Stimulated activated CD8-positive, alpha-beta memory T cell treated with anti-CD3 and anti-CD28 coated beads, Interleukin-12 subunit alpha, Interleukin-12 subunit beta, amount 100 ng/mL, for 24 hours (primary cell): ENCODE data around the gene GPR17.

Source experiments
- DNase-seq: peaks from one replicate; pipeline ENCODE4 v3.0.0-alpha.2; 2020; ENCODE audit errors: extremely low read depth

GPR17 gene

GRCh38 chr2:127690696-127691095, 44.7 kb downstream of the GPR17 start:
- DNase-seq: no peak

GRCh38 chr2:127694986-127695385, 49.0 kb downstream of the GPR17 start:
- DNase-seq: no peak

GRCh38 chr2:127695491-127696472, 49.8 kb downstream of the GPR17 start:
- DNase-seq: no peak

GRCh38 chr2:127697482-127698180, 51.7 kb downstream of the GPR17 start:
- no peak for DNase-seq

- no peak for DNase-seq
Observed at GRCh38 chr2:127698553-127699355, 52.8 kb downstream of the GPR17 start.

- no peak for DNase-seq
Observed at GRCh38 chr2:127700527-127701192, 54.7 kb downstream of the GPR17 start.

GRCh38 chr2:127701193-127701650, 55.3 kb downstream of the GPR17 start, which contains the start of gene SFT2D3:
SFT2D3 (plus strand) TSS chr2:127701497; CDS start chr2:127701529, 32 bp downstream.
- DNase-seq: peak; percentile 80

- DNase-seq: peak; percentile 59
Observed at GRCh38 chr2:127701651-127702394, 55.9 kb downstream of the GPR17 start.
